Measurements from ENCODE around the gene PIWIL4.

Gene PIWIL4

DNA sequence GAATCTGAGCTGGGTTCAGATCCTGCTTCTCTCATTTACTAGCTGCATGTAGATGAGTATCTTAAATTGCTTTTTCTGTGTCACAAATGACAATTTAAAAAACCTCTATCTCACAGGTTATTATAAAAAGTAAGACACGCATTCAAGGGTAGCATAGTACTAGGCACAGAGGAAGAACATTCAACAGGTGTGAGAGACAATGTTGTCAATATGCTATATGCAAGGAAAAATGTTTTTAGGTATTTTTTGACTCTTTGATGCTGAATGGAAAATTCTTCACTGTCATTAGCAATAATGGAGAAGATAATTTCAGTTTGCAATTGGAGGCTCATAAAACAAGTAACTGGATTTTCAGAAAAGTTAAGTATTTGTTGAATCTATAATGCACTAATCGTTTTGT, 81.6 kb downstream of the PIWIL4 start:
- no peaks in the 10 kb centered on the region for H4K20me1 ChIP-seq (ENCODE audit: insufficient read depth, low read length)
- H3K27ac ChIP-seq (ENCODE audit: low read length): no peak overlapping the region
- DNase-seq (no peak), ATAC-seq (ENCODE audit: insufficient read depth, low read depth) (no peak)
- no peak overlapping the region for H3K4me2 ChIP-seq (ENCODE audit: insufficient read depth, low read length)
- no peak overlapping the region for H3K4me3 ChIP-seq (ENCODE audit: low read depth in 1 of 2, low read length in 2 of 2)
- no peaks in the 10 kb centered on the region for H3K27me3 ChIP-seq (ENCODE audit: insufficient read depth, low read length, poor library complexity)
- no peaks in the 10 kb centered on the region for H3K9me3 ChIP-seq (ENCODE audit: insufficient read depth, low read length, severe bottlenecking)
- H3K36me3 ChIP-seq (ENCODE audit: insufficient read depth, low read length): no peaks in the 10 kb centered on the region
- H3K9ac ChIP-seq (ENCODE audit: low read depth, low read length): no peak overlapping the region
- no peak overlapping the region for H2AFZ ChIP-seq (ENCODE audit: low read depth, low read length)
- no peaks in the 10 kb centered on the region for H3K79me2 ChIP-seq (ENCODE audit: insufficient read depth, low read length)
- TF ChIP-seq, protein P1, sequence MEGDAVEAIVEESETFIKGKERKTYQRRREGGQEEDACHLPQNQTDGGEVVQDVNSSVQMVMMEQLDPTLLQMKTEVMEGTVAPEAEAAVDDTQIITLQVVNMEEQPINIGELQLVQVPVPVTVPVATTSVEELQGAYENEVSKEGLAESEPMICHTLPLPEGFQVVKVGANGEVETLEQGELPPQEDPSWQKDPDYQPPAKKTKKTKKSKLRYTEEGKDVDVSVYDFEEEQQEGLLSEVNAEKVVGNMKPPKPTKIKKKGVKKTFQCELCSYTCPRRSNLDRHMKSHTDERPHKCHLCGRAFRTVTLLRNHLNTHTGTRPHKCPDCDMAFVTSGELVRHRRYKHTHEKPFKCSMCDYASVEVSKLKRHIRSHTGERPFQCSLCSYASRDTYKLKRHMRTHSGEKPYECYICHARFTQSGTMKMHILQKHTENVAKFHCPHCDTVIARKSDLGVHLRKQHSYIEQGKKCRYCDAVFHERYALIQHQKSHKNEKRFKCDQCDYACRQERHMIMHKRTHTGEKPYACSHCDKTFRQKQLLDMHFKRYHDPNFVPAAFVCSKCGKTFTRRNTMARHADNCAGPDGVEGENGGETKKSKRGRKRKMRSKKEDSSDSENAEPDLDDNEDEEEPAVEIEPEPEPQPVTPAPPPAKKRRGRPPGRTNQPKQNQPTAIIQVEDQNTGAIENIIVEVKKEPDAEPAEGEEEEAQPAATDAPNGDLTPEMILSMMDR (IDR thresholded peaks at IDR 0.05; ENCODE audit: borderline replicate concordance, extremely low read depth, low read length, poor library complexity, severe bottlenecking): no peak
- TF ChIP-seq EZH2 (IDR thresholded peaks at IDR 0.05; ENCODE audit: borderline replicate concordance, low read depth, low read length, severe bottlenecking): no peak
- H3K4me1 ChIP-seq (ENCODE audit: insufficient read depth, low read length): no peaks in the 10 kb centered on the region

DNA sequence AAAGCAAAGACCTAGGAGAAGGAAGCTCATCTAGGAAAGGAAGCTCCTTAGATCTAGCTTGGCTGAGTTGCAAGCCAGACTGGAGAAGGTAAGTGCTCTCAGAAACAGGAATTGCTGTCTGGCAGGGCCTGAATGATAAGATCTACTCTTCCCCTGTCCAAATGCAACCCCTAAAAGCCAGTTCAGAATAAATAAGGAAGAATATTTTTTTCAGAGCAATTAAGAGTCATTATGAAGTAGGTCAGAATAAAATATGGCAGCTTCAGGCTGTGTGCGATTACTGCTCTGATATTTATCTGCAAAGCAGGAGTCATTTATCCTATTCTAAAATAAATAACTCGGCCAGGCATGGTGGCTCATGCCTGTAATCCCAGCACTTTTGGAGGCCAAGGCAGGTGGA, 82.1 kb downstream of the PIWIL4 start:
- H3K36me3 ChIP-seq (ENCODE audit: insufficient read depth, low read length): no peaks in the 10 kb centered on the region
- no peak overlapping the region for H3K4me3 ChIP-seq (ENCODE audit: low read depth in 1 of 2, low read length in 2 of 2)
- TF ChIP-seq EZH2 (IDR thresholded peaks at IDR 0.05; ENCODE audit: borderline replicate concordance, low read depth, low read length, severe bottlenecking): no peak
- TF ChIP-seq, protein P1 (IDR thresholded peaks at IDR 0.05; ENCODE audit: borderline replicate concordance, extremely low read depth, low read length, poor library complexity, severe bottlenecking): no peak
- H3K4me1 ChIP-seq (ENCODE audit: insufficient read depth, low read length): no peaks in the 10 kb centered on the region
- DNase-seq (no peak), ATAC-seq (ENCODE audit: insufficient read depth, low read depth) (no peak)
- H2AFZ ChIP-seq (ENCODE audit: low read depth, low read length): no peak overlapping the region
- H3K79me2 ChIP-seq (ENCODE audit: insufficient read depth, low read length): no peaks in the 10 kb centered on the region
- H3K27me3 ChIP-seq (ENCODE audit: insufficient read depth, low read length, poor library complexity): no peaks in the 10 kb centered on the region
- H3K4me2 ChIP-seq (ENCODE audit: insufficient read depth, low read length): no peak overlapping the region
- no peak overlapping the region for H3K9ac ChIP-seq (ENCODE audit: low read depth, low read length)
- no peaks in the 10 kb centered on the region for H4K20me1 ChIP-seq (ENCODE audit: insufficient read depth, low read length)
- H3K27ac ChIP-seq (ENCODE audit: low read length): no peak overlapping the region
- H3K9me3 ChIP-seq (ENCODE audit: insufficient read depth, low read length, severe bottlenecking): no peaks in the 10 kb centered on the region

DNA sequence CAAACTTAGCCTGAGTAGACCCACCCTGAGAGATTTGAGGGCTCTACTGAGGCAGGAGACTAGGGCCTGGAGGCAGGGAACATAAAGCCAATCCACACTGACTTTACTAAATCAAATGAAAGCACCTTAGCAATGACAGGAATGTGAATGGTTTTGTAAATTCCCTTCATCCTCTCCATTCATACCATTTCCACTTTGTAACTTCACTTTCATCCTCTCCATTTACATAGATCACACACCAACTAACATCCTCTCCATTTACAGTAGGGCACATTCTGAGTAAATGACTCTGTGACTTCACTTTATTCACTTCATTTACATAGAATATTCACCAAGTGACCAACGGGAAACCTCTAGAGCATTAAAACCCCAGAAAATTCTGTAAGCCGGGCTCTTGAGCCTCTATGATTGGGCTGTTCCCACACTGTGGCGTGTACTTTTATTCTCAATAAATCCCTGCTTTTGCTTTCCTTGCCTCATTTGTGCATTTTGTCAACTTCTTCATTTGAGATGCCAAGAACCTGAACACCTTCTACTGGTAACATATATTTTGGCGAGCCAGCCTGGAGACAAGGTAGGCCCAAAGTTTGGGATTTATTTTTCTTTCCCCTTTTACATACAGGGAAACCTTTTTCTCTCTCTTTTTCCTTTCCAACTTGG, 82.9 kb downstream of the PIWIL4 start:
- Histone ChIP-seq H3K9me3 (ENCODE audit: insufficient read depth, low read length, severe bottlenecking) (no peaks in the 10 kb centered on the region), H3K27me3 (ENCODE audit: insufficient read depth, low read length, poor library complexity) (no peaks in the 10 kb centered on the region), H3K27ac (ENCODE audit: low read length) (no peak overlapping the region), H3K36me3 (ENCODE audit: insufficient read depth, low read length) (no peaks in the 10 kb centered on the region), H2AFZ (ENCODE audit: low read depth, low read length) (no peak overlapping the region), H3K79me2 (ENCODE audit: insufficient read depth, low read length) (no peaks in the 10 kb centered on the region), H3K9ac (ENCODE audit: low read depth, low read length) (no peak overlapping the region), H3K4me3 (ENCODE audit: low read depth in 1 of 2, low read length in 2 of 2) (no peak overlapping the region), H3K4me2 (ENCODE audit: insufficient read depth, low read length) (no peak overlapping the region), H3K4me1 (ENCODE audit: insufficient read depth, low read length) (no peaks in the 10 kb centered on the region), H4K20me1 (ENCODE audit: insufficient read depth, low read length) (no peaks in the 10 kb centered on the region)
- ATAC-seq (ENCODE audit: insufficient read depth, low read depth) (no peak), DNase-seq (no peak)
- TF ChIP-seq, protein P1 (IDR thresholded peaks at IDR 0.05; ENCODE audit: borderline replicate concordance, extremely low read depth, low read length, poor library complexity, severe bottlenecking): no peak
- no peak for TF ChIP-seq EZH2 (IDR thresholded peaks at IDR 0.05; ENCODE audit: borderline replicate concordance, low read depth, low read length, severe bottlenecking)
